ENCODE results near the gene LRRK1.

The LRRK1 gene

DNA sequence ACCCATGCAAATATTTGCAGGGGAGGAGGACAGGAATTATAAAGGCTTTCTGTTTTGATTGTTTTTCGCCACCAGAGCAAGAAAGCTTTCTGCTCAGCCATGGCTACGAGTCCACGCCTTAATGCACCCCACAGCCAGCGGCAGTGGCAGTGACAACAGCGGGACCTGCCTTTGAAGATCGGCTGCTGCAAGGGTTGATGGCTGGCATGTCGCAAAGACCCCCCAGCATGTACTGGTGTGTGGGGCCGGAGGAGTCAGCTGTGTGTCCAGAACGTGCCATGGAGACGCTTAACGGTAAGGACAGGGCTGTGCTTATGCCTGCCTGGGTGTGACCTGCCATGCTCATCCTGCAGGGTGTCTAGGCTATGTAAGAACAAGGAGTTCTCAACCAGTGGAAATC, 5.3 kb downstream of the LRRK1 start:
- peak overlapping the region; percentile 96 for H3K4me3 ChIP-seq (ENCODE audit: low read length)
- peak overlapping the region; percentile 100 for H3K4me2 ChIP-seq (ENCODE audit: low read length)
- no peaks in the 10 kb centered on the region for H3K27me3 ChIP-seq (ENCODE audit: control insufficient read depth, low read length)
- no peaks in the 10 kb centered on the region for H3K9me2 ChIP-seq (replicated peaks; ENCODE audit: control insufficient read depth, low read length)
- H3F3A ChIP-seq (ENCODE audit: control insufficient read depth, insufficient read depth) = peaks cover 76% of the 10 kb centered on the region
- TF ChIP-seq EZH2phosphoT487 (IDR thresholded peaks at IDR 0.05; ENCODE audit: borderline replicate concordance, low read length) = no peak
- TF ChIP-seq, protein P1, sequence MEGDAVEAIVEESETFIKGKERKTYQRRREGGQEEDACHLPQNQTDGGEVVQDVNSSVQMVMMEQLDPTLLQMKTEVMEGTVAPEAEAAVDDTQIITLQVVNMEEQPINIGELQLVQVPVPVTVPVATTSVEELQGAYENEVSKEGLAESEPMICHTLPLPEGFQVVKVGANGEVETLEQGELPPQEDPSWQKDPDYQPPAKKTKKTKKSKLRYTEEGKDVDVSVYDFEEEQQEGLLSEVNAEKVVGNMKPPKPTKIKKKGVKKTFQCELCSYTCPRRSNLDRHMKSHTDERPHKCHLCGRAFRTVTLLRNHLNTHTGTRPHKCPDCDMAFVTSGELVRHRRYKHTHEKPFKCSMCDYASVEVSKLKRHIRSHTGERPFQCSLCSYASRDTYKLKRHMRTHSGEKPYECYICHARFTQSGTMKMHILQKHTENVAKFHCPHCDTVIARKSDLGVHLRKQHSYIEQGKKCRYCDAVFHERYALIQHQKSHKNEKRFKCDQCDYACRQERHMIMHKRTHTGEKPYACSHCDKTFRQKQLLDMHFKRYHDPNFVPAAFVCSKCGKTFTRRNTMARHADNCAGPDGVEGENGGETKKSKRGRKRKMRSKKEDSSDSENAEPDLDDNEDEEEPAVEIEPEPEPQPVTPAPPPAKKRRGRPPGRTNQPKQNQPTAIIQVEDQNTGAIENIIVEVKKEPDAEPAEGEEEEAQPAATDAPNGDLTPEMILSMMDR (IDR thresholded peaks at IDR 0.05; ENCODE audit: low read depth, low read length, poor library complexity, severe bottlenecking) = no peak
- H3K9me3 ChIP-seq (ENCODE audit: control insufficient read depth, insufficient read depth, low read length) = no peaks in the 10 kb centered on the region
- peaks cover 92% of the 10 kb centered on the region for H3K79me2 ChIP-seq (ENCODE audit: control insufficient read depth, low read length)
- H3K27ac ChIP-seq (ENCODE audit: low read depth, low read length) = peak overlapping the region; percentile 92
- no peaks in the 10 kb centered on the region; the same call in 1 of the 2 replicates for H4K20me1 ChIP-seq (ENCODE audit: control insufficient read depth, insufficient read depth, low read depth, low read length)
- peaks cover 88% of the 10 kb centered on the region for H3K4me1 ChIP-seq (ENCODE audit: control insufficient read depth, low read length)
- peaks cover 92% of the 10 kb centered on the region for H3K36me3 ChIP-seq (ENCODE audit: control insufficient read depth, low read length)

DNA sequence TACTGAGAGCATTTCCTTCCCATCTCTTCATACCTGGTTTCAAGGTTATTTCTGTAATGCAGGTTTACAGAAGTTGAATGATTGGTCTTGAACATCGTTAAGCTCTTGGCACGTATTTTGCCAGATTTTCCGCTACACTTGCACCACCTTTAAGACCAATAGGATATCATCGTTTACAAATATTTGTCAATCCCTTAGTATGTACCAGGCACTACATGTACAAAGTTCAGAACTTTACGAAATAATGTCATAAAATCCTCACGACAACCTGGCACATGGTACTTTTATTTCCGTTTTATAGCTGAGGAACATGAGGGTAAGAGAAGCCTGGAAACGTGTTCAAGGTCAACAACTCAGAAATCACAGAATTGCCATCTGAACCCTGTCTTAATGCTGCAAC, 6.3 kb downstream of the LRRK1 start:
- Histone ChIP-seq H3K27ac (ENCODE audit: low read depth, low read length) (peak overlapping the region; percentile 92), H4K20me1 (ENCODE audit: control insufficient read depth, insufficient read depth, low read depth, low read length) (no peaks in the 10 kb centered on the region; the same call in 1 of the 2 replicates), H3K9me3 (ENCODE audit: control insufficient read depth, insufficient read depth, low read length) (no peaks in the 10 kb centered on the region), H3K36me3 (ENCODE audit: control insufficient read depth, low read length) (peaks cover 92% of the 10 kb centered on the region), H3K27me3 (ENCODE audit: control insufficient read depth, low read length) (no peaks in the 10 kb centered on the region), H3K79me2 (ENCODE audit: control insufficient read depth, low read length) (peaks cover 92% of the 10 kb centered on the region), H3K9me2 (replicated peaks; ENCODE audit: control insufficient read depth, low read length) (no peaks in the 10 kb centered on the region), H3K4me3 (ENCODE audit: low read length) (peak overlapping the region; percentile 58), H3F3A (ENCODE audit: control insufficient read depth, insufficient read depth) (peaks cover 80% of the 10 kb centered on the region), H3K4me2 (ENCODE audit: low read length) (peak overlapping the region; percentile 72), H3K4me1 (ENCODE audit: control insufficient read depth, low read length) (peaks cover 98% of the 10 kb centered on the region)
- no peak for TF ChIP-seq EZH2phosphoT487 (IDR thresholded peaks at IDR 0.05; ENCODE audit: borderline replicate concordance, low read length)
- TF ChIP-seq, protein P1 (IDR thresholded peaks at IDR 0.05; ENCODE audit: low read depth, low read length, poor library complexity, severe bottlenecking) = no peak

DNA sequence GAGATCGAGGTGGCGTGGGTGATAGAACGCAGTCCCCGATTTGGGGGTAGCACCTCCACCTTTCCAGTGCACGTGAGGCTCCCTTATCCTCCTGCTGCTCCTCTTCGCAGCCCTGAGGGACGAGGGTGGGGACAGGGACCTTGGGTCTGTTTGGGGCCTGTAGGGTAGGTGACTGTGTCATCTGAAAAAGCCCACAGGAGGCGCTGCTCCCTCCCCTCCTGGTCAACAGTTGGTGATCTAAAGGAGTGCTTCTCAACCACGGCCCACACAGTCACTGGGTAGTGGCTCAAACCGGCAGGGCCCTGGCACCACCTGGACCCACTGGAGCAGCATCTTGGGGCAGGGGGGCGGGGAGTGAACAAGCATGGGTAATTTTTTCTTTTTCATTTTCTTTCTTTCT, 7.1 kb downstream of the LRRK1 start:
- H3K79me2 ChIP-seq (ENCODE audit: control insufficient read depth, low read length) = peaks cover 92% of the 10 kb centered on the region
- peaks cover 99% of the 10 kb centered on the region for H3K4me1 ChIP-seq (ENCODE audit: control insufficient read depth, low read length)
- TF ChIP-seq, protein P1 (IDR thresholded peaks at IDR 0.05; ENCODE audit: low read depth, low read length, poor library complexity, severe bottlenecking) = peak; percentile 71
- TF ChIP-seq EZH2phosphoT487 (IDR thresholded peaks at IDR 0.05; ENCODE audit: borderline replicate concordance, low read length) = no peak

More for the DNA sequence above, 7.1 kb downstream of the LRRK1 start:
- H4K20me1 ChIP-seq (ENCODE audit: control insufficient read depth, insufficient read depth, low read depth, low read length) = no peaks in the 10 kb centered on the region; the same call in 1 of the 2 replicates
- peaks cover 82% of the 10 kb centered on the region for H3F3A ChIP-seq (ENCODE audit: control insufficient read depth, insufficient read depth)
- no peaks in the 10 kb centered on the region for H3K9me3 ChIP-seq (ENCODE audit: control insufficient read depth, insufficient read depth, low read length)
- peak overlapping the region; percentile 58 for H3K4me3 ChIP-seq (ENCODE audit: low read length)
- peak overlapping the region; percentile 92 for H3K27ac ChIP-seq (ENCODE audit: low read depth, low read length)
- no peaks in the 10 kb centered on the region for H3K9me2 ChIP-seq (replicated peaks; ENCODE audit: control insufficient read depth, low read length)
- peak overlapping the region; percentile 72 for H3K4me2 ChIP-seq (ENCODE audit: low read length)
- H3K27me3 ChIP-seq (ENCODE audit: control insufficient read depth, low read length) = no peaks in the 10 kb centered on the region
- H3K36me3 ChIP-seq (ENCODE audit: control insufficient read depth, low read length) = peaks cover 92% of the 10 kb centered on the region

Measured in DOHH2 (cell line).